IPS DF 6.9 (cell line): ENCODE data around the gene GOLGA5.
A peak's percentile ranks its signal among the peaks of the same experiment; 100 is the strongest.
"Not testable (repeated sequence)": the region's sequence is repeated elsewhere in the genome, so short reads cannot be mapped to it uniquely, and the experiment has no call there.

Experiments used
- DNase-seq: peaks from one replicate; pipeline ENCODE4 v3.0.0-alpha.2; 2013; ENCODE audit warnings: low read depth, low spot score
- H3K27ac ChIP-seq: one replicate; pipeline ENCODE4 v1.5.1; 2013; ENCODE audit warnings: low read length, control low read depth
- H3K27me3 ChIP-seq: 2 replicates; pipeline ENCODE4 v1.6.1; 2013; ENCODE audit warnings: mild to moderate bottlenecking, low read length; ENCODE audit not compliant: control insufficient read depth, insufficient read depth
- H3K36me3 ChIP-seq: 2 replicates; pipeline ENCODE4 v1.6.1; 2013; ENCODE audit warnings: low read length; ENCODE audit not compliant: control insufficient read depth, insufficient read depth
- H3K4me1 ChIP-seq: 2 replicates; pipeline ENCODE4 v1.6.1; 2013; ENCODE audit warnings: low read length; ENCODE audit not compliant: control insufficient read depth, insufficient read depth
- H3K4me3 ChIP-seq: 2 replicates; pipeline ENCODE4 v1.5.1; 2013; ENCODE audit warnings: mild to moderate bottlenecking, low read length
- H3K9me3 ChIP-seq: 2 replicates; pipeline ENCODE4 v1.6.1; 2013; ENCODE audit warnings: low read length, inconsistent platforms; ENCODE audit not compliant: control insufficient read depth, insufficient read depth
- WGBS: extraction: QIAGEN DNeasy Blood & Tissue Kit; methylation state at CpG from one replicate; pipeline ENCODE4 v1.1.7; 2013; ENCODE audit warnings: mixed read lengths, missing lambda C conversion rate; ENCODE audit not compliant: insufficient read length, insufficient coverage; 5-methylcytosine and 5-hydroxymethylcytosine counted together

Gene GOLGA5

GRCh38 chr14:92793709-92794546 is at the start of gene GOLGA5:
Gene GOLGA5, plus strand, starts transcription at chr14:92794305. Its CDS starts 3,133 bp downstream, at chr14:92797438.
- Histone ChIP-seq H3K4me3 (peak within 1 kb of the TSS; percentile 80), H3K36me3 (no peaks in the 10 kb centered on the region), H3K27me3 (no peaks in the 10 kb centered on the region), H3K9me3 (no peaks in the 10 kb centered on the region), H3K27ac (no peak within 1 kb of the TSS), H3K4me1 (no peaks in the 10 kb centered on the region)
- no CpG with 5 or more reads among the region's 71 CpGs for WGBS
- DNase-seq, result peak; percentile 90

GRCh38 chr14:92747701-92748258 is 46.3 kb upstream of the GOLGA5 start:
- DNase-seq, result no peak
- no peaks in the 10 kb centered on the region for H3K27me3 ChIP-seq
- no peak overlapping the region for H3K27ac ChIP-seq
- H3K4me1 ChIP-seq, result no peaks in the 10 kb centered on the region
- H3K4me3 ChIP-seq, result peak overlapping the region; percentile 59
- H3K9me3 ChIP-seq, result no peaks in the 10 kb centered on the region
- no peaks in the 10 kb centered on the region for H3K36me3 ChIP-seq
- WGBS, result no CpG with 5 or more reads among the region's 16 CpGs

- Histone ChIP-seq H3K27ac (no peak within 1 kb of the TSS), H3K4me1 (no peaks in the 10 kb centered on the region), H3K4me3 (peak within 1 kb of the TSS; percentile 59), H3K36me3 (no peaks in the 10 kb centered on the region), H3K27me3 (no peaks in the 10 kb centered on the region), H3K9me3 (no peaks in the 10 kb centered on the region)
- DNase-seq, result peak; percentile 83
- WGBS, result no CpG with 5 or more reads among the region's 50 CpGs
These were observed 45.7 kb upstream of the GOLGA5 start, which contains the start of gene LGMN for GRCh38 chr14:92748259-92749016. Gene LGMN, minus strand, starts transcription at chr14:92748627. Its CDS starts 15,841 bp downstream, at chr14:92732786.

GRCh38 chr14:92750222-92750728 is 43.8 kb upstream of the GOLGA5 start:
- not testable (repeated sequence) for DNase-seq, H3K27me3 ChIP-seq, H3K36me3 ChIP-seq, H3K4me3 ChIP-seq, H3K27ac ChIP-seq, H3K9me3 ChIP-seq, H3K4me1 ChIP-seq
- WGBS, result no CpG with 5 or more reads among the region's 10 CpGs

GRCh38 chr14:92750994-92751400 is 43.1 kb upstream of the GOLGA5 start:
- Histone ChIP-seq H3K4me1 (no peaks in the 10 kb centered on the region), H3K27me3 (no peaks in the 10 kb centered on the region), H3K27ac (no peak overlapping the region), H3K36me3 (no peaks in the 10 kb centered on the region), H3K9me3 (no peaks in the 10 kb centered on the region), H3K4me3 (no peak overlapping the region)
- WGBS, result no CpG with 5 or more reads among the region's 5 CpGs
- no peak for DNase-seq

GRCh38 chr14:92751819-92752218 is 42.3 kb upstream of the GOLGA5 start:
- no peak for DNase-seq
- H3K9me3 ChIP-seq, result no peaks in the 10 kb centered on the region
- no peak overlapping the region for H3K4me3 ChIP-seq
- H3K27ac ChIP-seq, result no peak overlapping the region
- WGBS, result no CpG with 5 or more reads among the region's 4 CpGs
- no peaks in the 10 kb centered on the region for H3K27me3 ChIP-seq
- no peaks in the 10 kb centered on the region for H3K36me3 ChIP-seq
- no peaks in the 10 kb centered on the region for H3K4me1 ChIP-seq

GRCh38 chr14:92753250-92753649 is 40.9 kb upstream of the GOLGA5 start:
- Histone ChIP-seq H3K4me3 (no peak overlapping the region), H3K36me3 (no peaks in the 10 kb centered on the region), H3K9me3 (no peaks in the 10 kb centered on the region), H3K27ac (no peak overlapping the region), H3K4me1 (no peaks in the 10 kb centered on the region), H3K27me3 (no peaks in the 10 kb centered on the region)
- WGBS, result no CpG with 5 or more reads among the region's 5 CpGs
- no peak for DNase-seq

- no peaks in the 10 kb centered on the region for H3K9me3 ChIP-seq
- no CpG with 5 or more reads among the region's 1 CpG for WGBS
- no peaks in the 10 kb centered on the region for H3K36me3 ChIP-seq
- H3K4me1 ChIP-seq, result no peaks in the 10 kb centered on the region
- no peak overlapping the region for H3K27ac ChIP-seq
- H3K4me3 ChIP-seq, result no peak overlapping the region
- no peak for DNase-seq
- no peaks in the 10 kb centered on the region for H3K27me3 ChIP-seq
These were observed 39.1 kb upstream of the GOLGA5 start for GRCh38 chr14:92754966-92755365.

GRCh38 chr14:92755495-92755894 is 38.6 kb upstream of the GOLGA5 start:
- Histone ChIP-seq H3K9me3 (no peaks in the 10 kb centered on the region), H3K27ac (no peak overlapping the region), H3K27me3 (no peaks in the 10 kb centered on the region), H3K4me3 (no peak overlapping the region), H3K4me1 (no peaks in the 10 kb centered on the region), H3K36me3 (no peaks in the 10 kb centered on the region)
- no CpG with 5 or more reads among the region's 3 CpGs for WGBS
- no peak for DNase-seq

GRCh38 chr14:92756446-92756845 is 37.7 kb upstream of the GOLGA5 start:
- Histone ChIP-seq H3K4me3 (no peak overlapping the region), H3K36me3 (no peaks in the 10 kb centered on the region), H3K27ac (no peak overlapping the region), H3K27me3 (no peaks in the 10 kb centered on the region), H3K9me3 (no peaks in the 10 kb centered on the region), H3K4me1 (no peaks in the 10 kb centered on the region)
- DNase-seq, result no peak
- no CpG with 5 or more reads among the region's 4 CpGs for WGBS
